HG03103 (cell line): ENCODE results near the gene MRPL21.
"Not testable (repeated sequence)": the region's sequence is repeated elsewhere in the genome, so short reads cannot be mapped to it uniquely, and the experiment has no call there.

ENCODE experiments used
- ATAC-seq: cut with Tn5 transposase; IDR thresholded peaks from one replicate; pipeline ENCODE4 v1.9.1; 2021; ENCODE audit warnings: low read depth; ENCODE audit not compliant: unreplicated experiment

Gene MRPL21

DNA sequence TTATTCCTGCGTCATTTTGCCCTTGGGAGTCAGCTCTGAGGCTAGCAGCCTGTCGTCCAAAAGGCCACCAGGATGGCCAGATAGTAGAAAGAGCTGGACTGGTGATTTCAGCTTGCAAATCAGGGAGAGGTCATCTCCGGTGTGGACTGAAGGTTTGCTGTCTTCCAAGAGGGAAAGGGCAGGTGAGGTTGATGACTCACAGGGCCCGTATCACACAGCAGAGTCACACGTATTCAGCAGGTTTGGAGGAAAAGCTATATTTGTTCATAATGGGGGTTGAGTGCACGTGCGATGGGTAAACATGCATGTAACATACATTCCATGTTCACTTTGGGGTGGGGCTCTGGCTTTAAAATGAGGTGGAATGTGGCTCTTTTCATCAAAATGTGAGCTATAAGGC lies 25.6 kb downstream of the MRPL21 start:
- no peak for ATAC-seq

DNA sequence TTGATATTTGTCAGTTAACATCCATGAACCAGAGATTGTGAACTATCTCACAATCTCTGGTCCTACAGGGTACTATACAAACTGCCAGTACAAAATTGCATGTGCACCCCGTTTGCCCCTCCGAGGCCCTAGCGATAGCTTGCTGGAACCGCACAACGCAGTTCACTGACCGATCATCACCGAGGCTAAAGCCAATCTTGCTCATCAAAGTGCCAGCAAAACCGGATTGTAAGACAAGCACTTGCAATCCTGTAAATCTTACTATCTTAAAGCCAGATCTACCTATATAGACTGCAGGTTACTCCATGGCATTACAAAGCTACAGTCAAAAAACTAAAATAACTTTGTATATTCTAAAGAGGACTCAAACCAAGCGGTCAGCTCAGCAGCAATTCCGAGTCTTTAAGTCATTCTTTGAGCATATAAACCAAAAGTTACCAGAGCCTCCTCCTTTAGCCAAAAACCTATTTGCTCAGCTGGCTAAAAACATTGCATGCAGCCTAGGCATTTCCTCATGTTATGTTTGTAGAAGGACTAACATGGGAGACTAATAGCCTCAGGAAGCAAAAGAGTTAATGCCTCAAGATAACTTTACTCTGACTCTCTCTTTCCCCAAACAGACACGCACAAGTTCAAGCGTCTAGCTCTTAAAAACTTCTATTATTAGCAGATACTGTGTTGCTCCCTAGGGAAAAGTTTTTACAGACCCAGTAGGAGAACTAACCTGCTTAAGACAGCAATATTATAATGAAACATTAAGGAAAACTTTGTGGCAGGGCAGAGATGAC lies 31.2 kb downstream of the MRPL21 start:
- ATAC-seq: no peak

DNA sequence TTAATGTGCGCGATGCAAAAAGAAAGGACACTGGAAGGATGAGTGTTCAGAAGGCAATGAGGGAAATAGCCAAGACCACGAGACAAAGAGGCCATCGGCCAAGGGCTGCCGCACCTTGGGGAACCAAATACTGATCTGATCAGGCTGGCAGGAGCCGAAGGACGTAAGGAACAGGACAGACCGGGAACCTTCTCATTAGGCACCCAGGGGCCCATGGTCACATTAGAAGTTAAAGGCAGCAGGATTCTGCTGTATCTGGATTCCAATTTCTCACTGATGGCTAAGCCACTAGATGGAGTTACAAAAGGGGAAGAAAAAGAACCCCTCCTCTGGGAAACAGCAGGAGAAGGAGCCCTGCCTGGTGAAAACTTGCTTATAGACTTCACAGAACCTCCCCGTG lies 33.2 kb downstream of the MRPL21 start:
- ATAC-seq: no peak

DNA sequence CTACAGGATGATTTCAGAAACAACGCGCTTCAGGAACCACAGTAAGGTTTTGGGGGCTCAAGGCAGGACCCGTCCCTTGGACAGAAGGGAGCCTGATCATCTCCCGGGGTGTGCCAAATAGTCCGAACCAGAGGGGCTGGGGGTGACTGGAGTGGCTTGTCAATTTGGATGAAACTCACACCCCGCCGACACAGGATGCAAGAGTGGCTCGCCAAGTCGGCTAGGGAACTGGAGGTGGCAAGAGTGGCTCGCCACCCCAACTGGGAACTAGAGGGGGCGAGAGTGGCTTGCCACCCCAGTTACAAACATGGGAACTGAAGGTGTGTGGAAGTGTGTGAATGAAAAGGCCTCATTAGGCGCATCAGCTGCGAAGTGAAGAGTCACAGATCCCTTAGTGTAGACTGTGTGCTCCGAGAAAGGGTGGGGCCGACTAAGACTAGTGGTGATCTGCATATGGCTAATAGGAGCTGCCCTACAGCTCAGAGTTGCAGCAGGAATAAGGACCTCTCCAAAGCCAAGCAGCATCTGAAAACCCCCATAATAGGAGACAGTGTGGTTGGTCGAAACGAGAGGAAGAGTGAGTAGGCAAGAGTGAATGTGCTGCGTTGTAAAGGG lies 35.3 kb downstream of the MRPL21 start:
- no peak for ATAC-seq

DNA sequence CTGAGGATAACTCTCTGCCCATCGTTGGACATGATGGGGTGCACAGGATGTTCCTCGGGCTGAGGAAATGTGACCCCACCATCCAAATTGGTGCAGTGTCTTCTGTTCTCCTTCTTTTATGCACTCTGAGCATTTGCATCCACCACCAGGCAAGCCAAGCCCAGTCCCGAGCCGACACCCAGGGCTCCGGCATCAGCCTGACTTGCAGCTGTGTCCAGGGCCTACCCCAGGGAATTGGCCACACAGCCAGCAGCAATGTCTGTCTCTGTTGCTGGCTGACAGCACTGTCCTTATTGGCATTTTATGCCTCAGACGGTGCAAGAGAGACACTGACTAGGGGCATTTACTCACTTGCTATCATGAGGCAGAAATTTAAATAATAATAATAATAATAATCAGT lies 36.6 kb downstream of the MRPL21 start:
- ATAC-seq: no peak

DNA sequence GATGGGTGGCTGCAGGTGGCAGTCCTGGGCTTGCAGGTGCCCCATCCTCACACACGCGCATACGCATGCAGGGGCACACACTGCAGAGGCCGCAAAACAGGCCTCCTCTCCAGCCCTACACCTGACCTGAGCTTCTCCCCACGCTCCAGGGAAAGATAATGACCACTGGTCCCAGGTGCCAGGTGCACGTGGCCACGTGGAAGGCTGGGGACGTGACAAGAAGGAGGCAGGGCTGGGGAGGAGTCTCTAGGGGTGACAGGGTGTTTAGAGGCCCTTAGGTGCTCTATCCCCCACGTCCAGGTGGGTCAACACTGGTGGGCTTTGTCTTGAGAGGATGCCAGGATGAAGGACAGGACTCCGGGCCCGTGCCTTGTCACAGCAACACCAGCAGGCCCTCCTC lies 38.4 kb downstream of the MRPL21 start:
- ATAC-seq: no peak

DNA sequence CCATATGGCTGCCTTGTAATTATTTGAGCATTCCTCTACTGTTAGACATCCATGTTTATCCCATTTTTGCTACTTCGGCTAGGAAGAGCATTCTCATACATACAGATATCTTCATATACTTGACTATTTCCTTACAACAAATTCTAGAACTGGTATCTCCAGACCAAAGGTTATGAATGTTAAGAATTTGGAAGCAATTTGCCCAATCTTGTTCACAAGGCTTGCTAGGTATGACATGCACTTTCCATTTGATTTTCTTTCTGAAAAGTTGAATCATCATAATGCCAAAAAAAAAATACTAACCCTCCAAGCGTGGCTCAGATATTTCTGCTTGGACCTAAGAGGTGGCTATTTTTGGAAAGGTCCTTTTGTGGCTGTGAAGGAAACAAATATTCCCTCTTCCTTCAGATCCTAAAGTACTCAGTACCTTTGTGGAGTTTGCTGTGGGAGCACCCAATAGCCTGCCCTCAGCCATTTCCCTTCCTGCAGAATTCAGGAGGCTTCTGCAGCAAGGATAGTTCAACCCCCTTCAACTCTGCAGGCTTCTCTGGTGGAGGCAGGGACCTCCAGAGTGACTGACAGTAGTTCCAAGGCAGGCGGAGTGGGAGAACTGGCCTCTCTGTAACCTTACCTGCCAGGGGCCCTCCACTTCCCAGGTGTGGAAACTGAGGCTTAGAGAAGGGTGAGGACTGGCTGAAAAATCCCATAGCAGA lies 39.9 kb downstream of the MRPL21 start:
- ATAC-seq: no peak

DNA sequence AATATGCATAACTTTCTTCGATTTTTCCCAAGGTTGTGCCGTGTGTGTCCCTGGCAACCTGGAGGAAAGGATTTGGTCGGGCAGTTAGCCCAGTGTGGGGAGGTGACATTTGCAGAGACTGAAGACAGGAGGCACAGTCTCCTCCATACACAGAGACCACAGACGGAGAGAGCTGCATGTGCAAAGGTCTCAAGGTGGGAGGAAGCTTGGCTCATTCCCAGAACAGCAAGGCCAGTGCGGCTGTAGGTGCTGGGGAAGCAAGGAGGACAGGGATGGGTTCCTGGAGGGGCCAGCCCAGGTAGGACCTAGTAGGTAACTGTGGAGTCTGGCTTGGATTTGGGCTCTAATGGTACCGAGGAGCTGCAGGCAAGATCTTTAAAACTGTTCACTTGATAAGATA lies 41.2 kb downstream of the MRPL21 start:
- no peak for ATAC-seq

DNA sequence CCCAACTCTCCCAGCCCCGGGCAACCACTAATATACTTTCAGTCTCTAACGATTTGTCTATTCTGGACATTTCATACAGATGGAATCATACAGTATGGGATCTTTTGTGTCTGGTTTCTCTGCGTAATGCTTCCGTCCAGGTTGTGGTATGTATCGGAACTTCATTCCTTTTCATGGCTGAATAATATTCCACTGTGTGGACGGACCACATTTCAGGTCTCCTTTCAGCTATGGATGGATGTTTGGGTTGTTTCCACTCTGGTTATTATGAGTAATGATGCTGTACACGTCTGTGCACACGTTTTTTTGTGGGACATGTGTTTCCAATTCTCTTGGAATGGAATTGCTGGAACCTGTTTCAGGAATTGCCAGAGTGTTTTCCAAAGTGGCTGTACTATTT lies 44.5 kb downstream of the MRPL21 start:
- ATAC-seq: no peak

DNA sequence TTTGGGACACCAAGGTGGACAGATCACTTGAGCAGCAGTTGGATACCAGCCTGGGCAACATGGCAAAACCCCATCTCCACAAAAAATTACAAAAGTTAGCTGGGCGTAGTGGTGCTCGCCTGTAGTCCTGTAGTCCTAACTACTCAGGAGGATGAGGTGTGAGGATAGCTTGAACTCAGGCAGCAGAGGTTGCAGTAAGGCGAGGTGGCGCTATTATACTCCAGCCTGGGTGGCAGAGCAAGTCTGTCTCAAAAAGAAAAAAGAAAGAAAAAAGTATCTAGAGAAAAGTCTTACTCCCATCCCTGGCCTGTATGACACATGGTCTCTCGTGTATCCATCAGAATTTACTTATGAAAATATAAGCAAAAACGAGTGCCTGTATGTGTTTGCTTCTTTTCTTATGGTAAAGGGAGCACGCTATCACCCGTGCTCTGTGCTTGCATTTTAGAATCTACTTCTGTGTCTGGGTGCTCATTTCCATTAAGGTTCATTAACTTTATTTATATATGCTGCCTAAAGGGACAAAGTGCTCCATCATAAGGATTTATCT lies 46.5 kb downstream of the MRPL21 start:
- no peak for ATAC-seq

DNA sequence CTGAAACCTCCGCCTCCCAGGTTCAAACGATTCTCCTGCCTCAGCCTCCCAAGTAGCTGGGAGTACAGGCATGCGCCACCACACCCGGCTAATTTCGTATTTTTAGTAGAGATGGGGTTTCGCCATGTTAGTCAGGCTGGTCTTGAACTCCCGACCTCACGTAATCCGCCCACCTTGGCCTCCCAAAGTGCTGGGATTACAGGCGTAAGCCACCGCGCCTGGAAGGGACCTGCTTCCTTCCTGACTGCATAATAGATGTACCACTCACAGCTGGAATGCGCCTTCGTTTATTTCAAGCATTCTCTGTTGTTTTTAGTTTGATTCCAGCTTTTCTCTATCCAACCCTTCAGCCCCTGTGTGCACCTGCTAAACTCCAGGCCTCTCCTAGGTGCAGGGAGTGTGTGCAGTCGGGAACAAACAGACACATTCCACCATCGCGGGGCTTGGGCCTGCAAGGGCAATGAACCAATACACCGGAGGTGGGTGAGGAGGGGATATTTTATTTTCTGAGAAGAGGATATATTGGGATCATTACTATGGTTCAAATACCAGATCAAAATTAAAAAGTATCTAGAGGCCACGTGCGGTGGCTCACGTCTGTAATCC lies 47.1 kb downstream of the MRPL21 start:
- not testable (repeated sequence) for ATAC-seq

DNA sequence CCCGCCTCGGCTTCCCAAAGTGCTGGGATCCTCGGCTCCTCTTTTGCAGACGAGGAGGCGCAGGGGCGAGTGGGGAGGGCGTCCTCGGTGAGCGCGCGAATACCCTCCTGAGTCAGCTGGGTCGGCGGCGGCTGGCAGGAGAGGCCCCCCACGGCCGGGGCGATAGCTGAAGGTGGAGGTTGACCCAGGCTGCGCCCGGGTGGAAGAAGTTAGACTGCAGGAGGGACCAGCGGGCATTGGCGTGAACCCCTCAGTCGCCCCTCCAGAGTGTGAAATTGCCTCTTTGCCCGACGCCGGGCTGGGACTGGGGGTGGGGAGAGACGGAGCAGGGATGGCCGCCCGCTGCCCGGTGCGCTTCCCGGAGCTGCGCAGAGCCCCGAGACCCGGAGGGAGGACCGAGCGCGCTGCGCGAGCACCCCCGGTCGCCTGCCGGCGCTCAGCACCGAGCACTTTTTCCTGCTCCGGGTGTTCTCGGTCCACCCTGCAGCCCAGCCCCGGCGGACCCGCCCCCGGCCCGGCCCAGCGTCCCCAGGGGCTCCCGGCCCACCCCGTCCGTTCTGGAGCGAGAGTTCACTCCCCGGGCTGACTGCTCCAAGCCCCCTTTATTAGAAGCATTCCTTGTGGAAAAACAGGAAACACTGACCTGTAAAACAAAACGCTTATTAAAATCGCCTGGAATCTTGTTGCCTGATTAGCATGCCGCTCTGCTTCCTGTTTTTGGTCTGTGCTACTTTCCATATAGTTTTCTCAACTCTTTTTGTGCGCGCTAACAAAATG lies 48.2 kb downstream of the MRPL21 start:
- no peak for ATAC-seq

DNA sequence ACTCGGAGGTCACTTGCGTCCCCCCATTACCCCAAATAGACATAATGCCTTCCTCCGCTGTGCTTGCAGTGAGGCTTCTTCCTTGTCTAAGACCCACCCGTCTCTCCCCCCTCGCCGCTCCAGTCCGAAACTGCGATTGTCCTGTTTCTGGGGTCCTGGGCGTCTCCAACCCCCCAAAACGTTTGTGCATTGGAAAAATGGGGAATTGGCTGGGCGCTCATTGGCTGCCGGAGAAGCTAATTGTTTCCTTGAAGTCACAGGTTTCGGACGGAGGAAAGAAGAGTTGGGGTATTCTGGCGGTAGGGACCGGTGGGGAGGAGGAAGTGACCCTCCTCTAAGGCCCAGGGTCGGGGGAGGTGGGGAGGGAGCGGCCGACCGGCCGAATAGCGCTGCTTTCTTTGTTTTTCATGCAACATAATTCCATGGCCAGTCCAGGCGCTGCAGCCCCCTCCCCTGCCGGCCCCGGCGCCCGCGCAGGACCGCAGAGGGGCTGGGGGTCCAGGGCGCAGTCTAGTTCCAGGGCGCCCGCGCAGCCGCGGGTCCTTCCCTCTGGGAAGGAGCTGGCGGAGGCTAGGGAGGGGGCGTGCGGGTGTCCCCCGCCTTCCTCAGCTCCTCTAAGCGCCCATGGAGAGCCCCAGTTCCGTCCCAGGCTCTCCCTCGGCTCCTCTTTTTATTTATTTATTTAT lies 49.2 kb downstream of the MRPL21 start:
- ATAC-seq: no peak

DNA sequence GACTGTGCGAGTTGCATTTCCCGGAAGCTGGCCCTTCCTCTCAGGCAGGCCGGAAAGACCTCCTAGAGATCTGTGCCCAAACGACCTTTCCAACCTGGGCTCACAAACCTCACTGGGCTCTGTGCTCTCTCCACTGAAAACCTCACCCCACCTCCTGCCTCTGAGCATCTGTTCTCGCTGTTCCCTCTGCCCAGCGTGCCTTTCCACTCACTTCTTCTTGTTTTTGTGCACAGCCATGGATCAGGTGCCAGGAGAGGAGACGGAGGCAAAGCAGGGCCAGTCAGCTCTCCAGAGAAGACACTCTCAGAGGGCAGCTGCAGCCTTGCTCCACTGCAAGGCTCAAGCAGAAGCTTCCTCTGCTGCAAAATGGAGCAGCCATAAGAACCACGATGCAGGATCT lies 51.0 kb downstream of the MRPL21 start:
- ATAC-seq: no peak

DNA sequence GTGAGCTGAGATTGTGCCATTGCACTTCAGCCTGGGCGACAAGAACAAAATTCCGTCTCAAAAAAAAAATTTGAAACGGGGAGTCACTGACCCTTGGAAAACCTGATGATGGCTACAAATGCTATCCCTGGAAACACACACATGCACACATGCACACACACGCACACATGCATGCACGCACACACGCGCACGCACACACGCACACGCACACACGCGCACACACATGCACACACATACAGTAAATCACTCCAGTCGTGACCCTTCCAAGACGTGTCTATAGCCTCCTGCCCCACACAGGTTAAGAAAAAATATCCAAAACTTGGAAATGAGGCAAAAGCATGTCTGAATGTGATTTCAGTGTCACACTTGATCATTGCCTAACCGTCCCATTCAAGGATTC lies 55.2 kb downstream of the MRPL21 start:
- no peak for ATAC-seq

DNA sequence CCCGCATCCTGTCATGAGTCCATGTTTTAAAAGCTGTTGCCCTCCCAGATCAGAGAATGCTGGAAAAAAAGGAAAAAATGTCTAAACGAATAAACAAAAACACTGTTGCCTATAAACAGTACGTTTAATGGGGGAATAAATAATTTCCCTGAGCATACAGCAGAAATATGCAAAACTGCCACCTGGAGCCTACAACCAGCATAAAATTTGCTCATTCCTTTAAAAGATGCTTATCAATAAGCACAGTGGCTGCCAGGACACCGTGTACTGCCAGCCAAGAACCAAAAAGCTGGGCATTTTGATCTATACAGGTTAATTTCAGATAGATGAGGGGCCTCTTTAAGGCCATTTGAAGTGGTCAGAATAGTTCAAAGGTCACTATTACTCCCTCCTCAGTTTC lies 56.2 kb downstream of the MRPL21 start:
- ATAC-seq: no peak

DNA sequence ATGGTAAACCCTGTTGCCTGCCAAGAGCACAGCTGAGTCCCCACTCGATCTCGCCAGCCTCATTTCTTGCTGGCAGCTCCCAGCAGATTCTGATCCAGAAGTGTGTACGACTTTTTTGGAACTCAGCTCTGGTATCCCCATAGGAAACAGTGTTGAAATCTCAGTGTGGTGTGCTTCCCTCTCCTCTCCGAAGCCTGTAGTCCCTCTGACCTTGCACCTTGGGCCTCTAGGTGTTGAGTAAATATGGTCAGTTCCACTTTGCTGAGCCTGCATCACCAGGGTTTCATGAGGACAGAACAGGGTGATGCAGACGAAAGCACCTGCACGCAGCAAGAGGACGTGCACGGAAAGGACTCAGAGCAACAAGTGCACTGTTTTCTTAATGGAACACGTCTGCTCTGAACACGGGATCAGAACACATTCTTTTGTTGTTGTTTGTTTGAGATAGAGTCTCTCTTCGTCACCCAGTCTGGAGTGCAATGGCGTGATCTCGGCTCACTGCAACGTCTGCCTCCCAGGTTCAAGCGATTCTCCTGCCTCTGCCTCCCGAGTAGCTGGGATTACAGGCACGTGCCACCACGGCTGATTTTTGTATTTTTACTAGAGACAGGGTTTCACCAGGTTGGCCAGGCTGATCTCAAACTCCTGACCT lies 58.2 kb downstream of the MRPL21 start:
- no peak for ATAC-seq

DNA sequence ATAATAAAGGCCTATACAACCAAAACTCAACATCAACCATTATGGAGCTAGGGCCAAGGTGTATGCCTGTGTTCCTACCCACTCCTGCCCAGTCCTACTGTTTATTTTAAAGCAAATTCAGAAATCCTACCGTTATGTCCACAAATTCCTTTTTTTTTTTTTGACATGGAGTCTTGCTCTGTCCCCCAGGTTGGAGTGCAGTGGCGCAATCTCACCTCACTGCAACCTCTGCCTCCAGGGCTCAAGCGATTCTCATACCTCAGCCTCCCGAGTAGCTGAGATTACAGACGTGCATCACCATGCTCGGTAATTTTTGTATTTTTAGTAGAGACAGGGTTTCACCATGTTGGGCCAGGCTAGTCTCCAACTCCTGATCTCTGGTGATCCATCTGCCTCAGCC lies 58.8 kb downstream of the MRPL21 start:
- no peak for ATAC-seq

DNA sequence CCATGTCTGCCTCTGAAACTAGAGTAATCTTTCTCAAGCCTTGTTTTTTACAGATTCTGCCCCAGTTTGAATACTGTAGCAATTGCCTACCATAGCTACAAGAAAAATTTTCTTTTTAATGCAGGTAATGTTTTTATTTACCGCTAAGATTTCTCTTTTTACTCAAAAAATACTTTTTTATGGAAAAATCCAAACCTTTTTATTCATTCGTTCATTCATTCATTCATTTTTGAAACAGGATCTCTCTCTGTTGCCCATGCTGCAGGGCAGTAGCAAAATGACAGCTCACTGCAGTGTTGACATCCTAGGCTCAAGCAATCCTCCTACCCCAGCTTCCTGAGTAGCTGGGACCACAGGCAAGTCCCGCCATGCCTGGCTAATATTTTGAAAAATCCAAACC lies 59.3 kb downstream of the MRPL21 start:
- ATAC-seq: no peak
